PC-3 (cell line): ENCODE data around the gene CHL1.

Experiments
- CTCF ChIP-seq: fragments of 300-600 bp; sonication (generic); conservative IDR thresholded peaks from 2 replicates; pipeline ENCODE4 v1.5.1; 2017; ENCODE audit warnings: antibody characterized with exemption, low read depth, mild to moderate bottlenecking, low read length
- EZH2 ChIP-seq: fragments of 300-600 bp; sonication (generic); IDR thresholded peaks from one replicate; pipeline ENCODE4 v1.6.1; 2017; ENCODE audit warnings: antibody characterized with exemption, mild to moderate bottlenecking, low read length; ENCODE audit not compliant: unreplicated experiment

GRCh38 chr3:373193-373779 is 176.7 kb downstream of the CHL1 start:
- no peak for TF ChIP-seq CTCF
- TF ChIP-seq EZH2: no peak
